Endothelial cell of umbilical vein (primary cell): ENCODE results near the gene CACTIN. TPM values are rescaled to one million over a fixed set of nuclear protein-coding genes. Genes with fewer than 3 reads are reported as not detected.

Experiments
- BruUV-seq: library from RNA; stranded (reverse); fragments of 400-500 nt; replicated peaks from 2 replicates; lab custom pipeline; 2021; lab: Mats Ljungman, UMichigan
- CTCF ChIA-PET: fragments of 300-600, 350-600 bp; sonication (Branson Sonifier 250); formaldehyde crosslinking; loops from one replicate; lab custom pipeline; 2021; ENCODE audit warnings: antibody characterized with exemption, inconsistent platforms; lab: Charles Lee
- POLR2A ChIA-PET: fragments of 300-600, 350-600 bp; sonication (Branson Sonifier 250); formaldehyde crosslinking; loops from one replicate; lab custom pipeline; 2021; ENCODE audit warnings: antibody characterized with exemption, inconsistent platforms; lab: Charles Lee
- DNase-seq: peaks from one replicate; pipeline ENCODE4 v3.0.0-alpha.2; 2011; ENCODE audit warnings: low read depth, low spot score
- FAIRE-seq: peaks from 2 replicates; lab custom pipeline; 2011; peaks lifted over from hg19 to GRCh38; lab: Jason Lieb, UNC
- H2AFZ ChIP-seq: 2 replicates; pipeline ENCODE4 v1.6.0; 2012; ENCODE audit warnings: low read depth, low read length, control low read depth, inconsistent platforms
- H3K27ac ChIP-seq: 2 replicates; pipeline ENCODE4 v1.5.1; 2011; ENCODE audit warnings: low read depth, mild to moderate bottlenecking, control low read depth, low read length, moderate library complexity; ENCODE audit not compliant: insufficient read depth
- H3K27me3 ChIP-seq, 2 experiments: 2 replicates each; pipeline versions ENCODE4 v1.6.0 to v1.6.1; 2011; ENCODE audit warnings: low read length in 2 of 2, mixed read lengths in 1 of 2; ENCODE audit not compliant: control insufficient read depth in 2 of 2, insufficient read depth in 2 of 2
- H3K36me3 ChIP-seq, 2 experiments: 2 replicates in 1 of 2; 3 replicates in 1 of 2; pipeline ENCODE4 v1.5.1; 2011; ENCODE audit warnings: low read length in 2 of 2, mild to moderate bottlenecking in 1 of 2, moderate library complexity in 1 of 2; ENCODE audit not compliant: control insufficient read depth in 2 of 2, insufficient read depth in 2 of 2; ENCODE audit errors: extremely low read depth in 1 of 2
- H3K4me1 ChIP-seq: 3 replicates; pipeline ENCODE4 v1.5.1; 2011; ENCODE audit warnings: mild to moderate bottlenecking, low read length; ENCODE audit not compliant: control insufficient read depth, insufficient read depth; ENCODE audit errors: extremely low read depth
- H3K4me2 ChIP-seq: 2 replicates; pipeline ENCODE4 v1.6.1; 2011; ENCODE audit warnings: low read length, control low read depth, mixed read lengths; ENCODE audit not compliant: insufficient read depth
- H3K4me3 ChIP-seq, 3 experiments: fragments of 200-600 bp in 1 of 3; sonication (generic), shearing (Covaris generic) in 1 of 3; replicated peaks in 1 of 3; 2 replicates each; pipeline ENCODE4 v1.5.1; 2011 to 2016; ENCODE audit warnings: control low read depth in 3 of 3, low read length in 3 of 3, mild to moderate bottlenecking in 2 of 3, inconsistent platforms in 1 of 3, low read depth in 1 of 3, moderate library complexity in 1 of 3; ENCODE audit not compliant: insufficient read depth in 1 of 3
- H3K79me2 ChIP-seq: 2 replicates; pipeline ENCODE4 v1.6.0; 2012; ENCODE audit warnings: low read length, inconsistent platforms; ENCODE audit not compliant: control insufficient read depth, insufficient read depth
- H3K9ac ChIP-seq: replicated peaks from 2 replicates; pipeline ENCODE3; 2011; ENCODE audit warnings: low read length, control low read depth; ENCODE audit not compliant: insufficient read depth; ENCODE audit errors: extremely low read depth
- H3K9me1 ChIP-seq: replicated peaks from 3 replicates; pipeline ENCODE4 v1.6.0; 2011; ENCODE audit warnings: mild to moderate bottlenecking, low read length; ENCODE audit not compliant: control insufficient read depth, insufficient read depth; ENCODE audit errors: extremely low read depth
- H3K9me3 ChIP-seq: replicated peaks from 2 replicates; pipeline ENCODE4 v1.5.1; 2012; ENCODE audit warnings: low read length, inconsistent platforms; ENCODE audit not compliant: control insufficient read depth, insufficient read depth
- H4K20me1 ChIP-seq: replicated peaks from 2 replicates; pipeline ENCODE3; 2011; ENCODE audit warnings: mild to moderate bottlenecking, low read length; ENCODE audit not compliant: control insufficient read depth, insufficient read depth; ENCODE audit errors: extremely low read depth
- FOS ChIP-seq: IDR thresholded peaks from 2 replicates; pipeline ENCODE4 v1.6.1; 2011; ENCODE audit warnings: mild to moderate bottlenecking, low read length, moderate library complexity, borderline replicate concordance; ENCODE audit not compliant: insufficient read depth
- GATA2 ChIP-seq: IDR thresholded peaks from 2 replicates; pipeline ENCODE4 v1.7.0; 2011; ENCODE audit warnings: low read depth, mild to moderate bottlenecking, moderate library complexity, mixed read lengths, low read length; ENCODE audit not compliant: insufficient read length, insufficient read depth
- JUN ChIP-seq: IDR thresholded peaks from 2 replicates; pipeline ENCODE4 v1.6.1; 2011; ENCODE audit warnings: borderline replicate concordance, low read depth; ENCODE audit not compliant: insufficient read length, insufficient read depth
- MYC ChIP-seq: IDR thresholded peaks from one replicate; pipeline ENCODE4 v1.6.1; 2011; ENCODE audit warnings: mild to moderate bottlenecking, low read depth, low read length
- POLR2A ChIP-seq: IDR thresholded peaks from 2 replicates; pipeline ENCODE4 v1.6.1; 2012; ENCODE audit warnings: low read depth, mild to moderate bottlenecking, control low read depth, low read length
- POLR2AphosphoS5 ChIP-seq: IDR thresholded peaks from 2 replicates; pipeline ENCODE4 v1.6.1; 2012; ENCODE audit warnings: low read depth, mild to moderate bottlenecking, control low read depth, low read length, moderate library complexity; ENCODE audit not compliant: insufficient read depth
- dilution Hi-C: fragments of 300-500 bp; cut with MboI; formaldehyde crosslinking; loops from one replicate; pipeline ENCODE4 v1.15.0; 2019; ENCODE audit warnings: low sequenced_read_pairs; ENCODE audit not compliant: extremely low pct_ligation_motif_present
- intact Hi-C: fragments of 100-400 bp; cut with micrococcal nuclease; formaldehyde crosslinking; loops from one replicate; pipeline ENCODE4 v1.10.0; 2022
- polyA plus RNA-seq, 4 experiments: library from polyadenylated mRNA; depleted of rRNA in 3 of 4; stranded (reverse) in 3 of 4; unstranded in 1 of 4; fragments of >200 nt; gene quantifications; 2 replicates each; pipeline versions ENCODE4 v1.2.1 to v1.2.3, GENCODE V29; 2011 to 2012; ENCODE audit warnings: missing spikeins in 1 of 4
- total RNA-seq: library from RNA; stranded (reverse); gene quantifications from 2 replicates; pipeline ENCODE4 v1.2.3, GENCODE V29; 2021
- TF ChIP-seq, protein P1 (sequence below), 2 donors: IDR thresholded peaks; 1 replicate in 1 of 2; 2 replicates in 1 of 2; pipeline ENCODE4 v1.5.1; 2011; ENCODE audit warnings: low read length in 2 of 2, mild to moderate bottlenecking in 2 of 2, moderate library complexity in 2 of 2, control low read depth in 1 of 2, inconsistent platforms in 1 of 2, low read depth in 1 of 2; ENCODE audit not compliant: insufficient read depth in 1 of 2; ENCODE audit errors: extremely low read depth in 1 of 2

Gene CACTIN
- total and polyA plus RNA-seq, 2 donors (not counting 3 experiments of a cell fraction or from before 2014, with no cell fraction given), result 29.7 to 36.1 TPM

DNA sequence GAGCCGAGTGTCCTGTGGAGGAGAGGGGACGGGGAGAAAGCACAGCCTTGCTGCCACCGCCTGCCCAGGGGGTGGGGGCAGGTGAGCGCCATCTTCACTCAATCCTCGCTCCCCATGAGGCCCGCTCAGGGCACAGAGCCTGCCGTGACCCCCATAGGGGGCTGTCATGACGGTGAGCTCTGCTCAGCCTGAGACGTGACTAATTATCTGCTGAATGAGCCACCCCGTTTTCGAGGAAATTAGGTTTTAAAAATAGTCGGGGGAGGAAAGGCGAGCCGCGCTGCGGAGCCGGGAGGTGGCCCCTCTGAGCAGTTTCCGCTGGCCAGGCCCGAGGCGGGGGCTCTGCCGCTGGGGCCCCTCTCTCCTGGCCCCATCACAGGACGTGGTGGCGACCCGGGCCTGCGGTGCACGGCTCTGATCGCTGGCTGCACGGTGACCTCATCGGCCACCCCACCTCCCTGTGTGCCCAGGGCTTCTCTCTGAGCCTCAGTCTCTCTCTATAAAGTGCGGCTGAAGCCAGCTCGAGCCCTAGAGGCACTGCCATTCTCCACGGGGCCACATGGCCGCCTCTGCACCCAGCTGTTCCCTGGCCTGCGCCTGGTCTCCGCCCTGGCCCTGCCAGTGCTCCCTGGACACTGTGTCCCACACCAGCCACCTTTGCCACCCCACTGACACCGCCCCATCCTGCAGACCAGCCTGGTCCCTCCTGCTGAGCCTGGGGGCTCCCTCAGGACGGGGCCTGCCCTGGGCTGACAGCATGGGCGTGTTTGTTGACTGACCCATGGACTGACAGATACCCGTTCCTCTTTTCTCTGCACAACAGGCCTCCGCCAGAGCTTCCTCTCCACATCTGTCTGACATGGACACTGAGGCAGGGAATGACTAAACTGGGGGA lies 45.3 kb upstream of the CACTIN start:
- peak; percentile 64 for DNase-seq
- no peaks in the 10 kb centered on the region for H3K9me1 ChIP-seq
- no peaks in the 10 kb centered on the region for H3K9me3 ChIP-seq
- TF ChIP-seq FOS (peak; percentile 19), MYC (no peak), POLR2AphosphoS5 (no peak), JUN (no peak), GATA2 (no peak), POLR2A (no peak)
- TF ChIP-seq, protein P1, sequence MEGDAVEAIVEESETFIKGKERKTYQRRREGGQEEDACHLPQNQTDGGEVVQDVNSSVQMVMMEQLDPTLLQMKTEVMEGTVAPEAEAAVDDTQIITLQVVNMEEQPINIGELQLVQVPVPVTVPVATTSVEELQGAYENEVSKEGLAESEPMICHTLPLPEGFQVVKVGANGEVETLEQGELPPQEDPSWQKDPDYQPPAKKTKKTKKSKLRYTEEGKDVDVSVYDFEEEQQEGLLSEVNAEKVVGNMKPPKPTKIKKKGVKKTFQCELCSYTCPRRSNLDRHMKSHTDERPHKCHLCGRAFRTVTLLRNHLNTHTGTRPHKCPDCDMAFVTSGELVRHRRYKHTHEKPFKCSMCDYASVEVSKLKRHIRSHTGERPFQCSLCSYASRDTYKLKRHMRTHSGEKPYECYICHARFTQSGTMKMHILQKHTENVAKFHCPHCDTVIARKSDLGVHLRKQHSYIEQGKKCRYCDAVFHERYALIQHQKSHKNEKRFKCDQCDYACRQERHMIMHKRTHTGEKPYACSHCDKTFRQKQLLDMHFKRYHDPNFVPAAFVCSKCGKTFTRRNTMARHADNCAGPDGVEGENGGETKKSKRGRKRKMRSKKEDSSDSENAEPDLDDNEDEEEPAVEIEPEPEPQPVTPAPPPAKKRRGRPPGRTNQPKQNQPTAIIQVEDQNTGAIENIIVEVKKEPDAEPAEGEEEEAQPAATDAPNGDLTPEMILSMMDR (IDR thresholded peaks at IDR 0.05; ENCODE audit: extremely low read depth in 1 of 2, insufficient read depth in 1 of 2, low read depth in 1 of 2, low read length in 2 of 2), result peak; percentile 15 to 40
- no peak overlapping the region for H2AFZ ChIP-seq
- no TSS peak for BruUV-seq
- intact Hi-C loops, result loop anchor here (1.0 to 5.0 kb wide), 3 partner anchors 11 to 100 kb away; partner anchors contain the start of genes HMG20B and PIP5K1C
- peak overlapping the region; percentile 98 for H3K27ac ChIP-seq
- peak overlapping the region; percentile 87 for H3K9ac ChIP-seq
- POLR2A ChIA-PET, result interaction anchor here (1.1 to 2.0 kb wide), 3 partner anchors 11 to 25 kb away, joined by 3 to 8 read pairs (median 6); no protein-coding TSS in a partner anchor
- H3K79me2 ChIP-seq, result peaks cover 13% of the 10 kb centered on the region
- H3K36me3 ChIP-seq, result no peaks in the 10 kb centered on the region
- peak overlapping the region; percentile 58 for H3K4me2 ChIP-seq
- dilution Hi-C loops, result no loop called here
- H3K4me3 ChIP-seq, result no peak overlapping the region
- peak; percentile 83 for FAIRE-seq
- CTCF ChIA-PET, result interaction anchor here (0.7 to 7.6 kb wide), 6 partner anchors 11 to 28 kb away, joined by 3 to 66 read pairs (median 9); partner anchors contain the start of gene PIP5K1C
- peaks cover 28% of the 10 kb centered on the region for H3K4me1 ChIP-seq
- no peaks in the 10 kb centered on the region for H4K20me1 ChIP-seq
- H3K27me3 ChIP-seq, result no peaks in the 10 kb centered on the region
